GM23248 (cell line): ENCODE results near the gene RABGAP1L.

Experiments
- EZH2 ChIP-seq: fragments of 200-600 bp; sonication (generic); IDR thresholded peaks from 2 replicates; pipeline ENCODE4 v1.6.1; 2018; ENCODE audit warnings: antibody characterized with exemption, mild to moderate bottlenecking; ENCODE audit not compliant: insufficient read depth, poor library complexity, severe bottlenecking
- EZH2phosphoT487 ChIP-seq: fragments of 200-600 bp; sonication (generic); IDR thresholded peaks from 2 replicates; pipeline ENCODE4 v1.6.1; 2018; ENCODE audit warnings: antibody characterized with exemption, moderate library complexity, mild to moderate bottlenecking, low read depth; ENCODE audit not compliant: insufficient read depth

- TF ChIP-seq EZH2phosphoT487, result no peak
- TF ChIP-seq EZH2, result no peak
Observed at GRCh38 chr1:174652569-174653280, 493.4 kb downstream of the RABGAP1L start.
